HepG2 (cell line): Measurements from ENCODE around the gene SLC7A8. TPM values are rescaled to one million over a fixed set of nuclear protein-coding genes. Genes with fewer than 3 reads are reported as not detected.

Source experiments
- ATAC-seq: fragments of 200-7000 bp; cut with Tn5 transposase; 3 replicates; pipeline ENCODE4 v1.9.1; 2020; ENCODE audit warnings: mild to moderate bottlenecking, moderate library complexity
- BruUV-seq: library from RNA; stranded (reverse); fragments of 400-500 nt; replicated peaks from 2 replicates; lab custom pipeline; 2021; lab: Mats Ljungman, UMichigan
- CTCF ChIA-PET: fragments of 300-600 bp; formaldehyde crosslinking; extraction: SDS; loops from one replicate; lab custom pipeline; 2021; ENCODE audit warnings: low total read pairs, inconsistent platforms, low intra/inter-chr PET ratio; lab: Yijun Ruan, JAX
- POLR2A ChIA-PET: fragments of 350-600 bp; sonication (Branson Sonifier 250); formaldehyde crosslinking; loops from one replicate; lab custom pipeline; 2020; ENCODE audit warnings: antibody characterized with exemption, inconsistent platforms; lab: Yijun Ruan, JAX
- DNase-seq: peaks from one replicate; pipeline ENCODE4 v3.0.0-alpha.2; 2015; ENCODE audit warnings: low spot score
- FAIRE-seq: peaks from 3 replicates; lab custom pipeline; 2011; peaks lifted over from hg19 to GRCh38; lab: Jason Lieb, UNC
- H2AFZ ChIP-seq: one replicate; pipeline ENCODE4 v1.6.1; 2011; ENCODE audit warnings: low read length, inconsistent platforms
- H3K27ac ChIP-seq: fragments of 300-600 bp; 3 replicates; pipeline ENCODE4 v1.8.0; 2011; ENCODE audit warnings: mixed run types, mild to moderate bottlenecking, mixed read lengths, low read length, inconsistent platforms; ENCODE audit not compliant: insufficient read depth; ENCODE audit errors: extremely low read length
- H3K27me3 ChIP-seq, 2 experiments: fragments of 200-600 bp in 1 of 2; 2 replicates in 1 of 2; 3 replicates in 1 of 2; pipeline versions ENCODE4 v1.6.0 to v1.8.0; 2011; ENCODE audit warnings: low read length in 2 of 2, mild to moderate bottlenecking in 2 of 2, moderate library complexity in 2 of 2, inconsistent platforms in 1 of 2; ENCODE audit not compliant: insufficient read depth in 2 of 2, control insufficient read depth in 1 of 2
- H3K36me3 ChIP-seq, 2 experiments: fragments of 200-600 bp in 1 of 2; replicated peaks in 1 of 2; 2 replicates in 1 of 2; 3 replicates in 1 of 2; pipeline versions ENCODE4 v1.5.1 to v1.8.0; 2011; ENCODE audit warnings: low read length in 2 of 2, inconsistent platforms in 1 of 2; ENCODE audit not compliant: insufficient read depth in 2 of 2, control insufficient read depth in 1 of 2
- H3K4me1 ChIP-seq: 2 replicates; pipeline ENCODE4 v1.5.1; 2012; ENCODE audit warnings: low read length, inconsistent platforms; ENCODE audit not compliant: insufficient read depth
- H3K4me2 ChIP-seq: 2 replicates; pipeline ENCODE4 v1.6.0; 2011; ENCODE audit warnings: low read depth, low read length, inconsistent platforms
- H3K4me3 ChIP-seq, 3 experiments: fragments of 200-600 bp in 1 of 3; sonication (generic), shearing (Covaris generic) in 1 of 3; replicated peaks in 1 of 3; 2 replicates each; pipeline ENCODE4 v1.5.1; 2011 to 2016; ENCODE audit warnings: low read length in 3 of 3, inconsistent platforms in 2 of 3, low read depth in 2 of 3, mild to moderate bottlenecking in 2 of 3, control low read depth in 1 of 3, mixed read lengths in 1 of 3; ENCODE audit not compliant: insufficient read depth in 1 of 3
- H3K79me2 ChIP-seq: one replicate; pipeline ENCODE4 v1.6.1; 2011; ENCODE audit warnings: low read length, inconsistent platforms; ENCODE audit not compliant: insufficient read depth
- H3K9ac ChIP-seq: 2 replicates; pipeline ENCODE4 v1.6.0; 2011; ENCODE audit warnings: mild to moderate bottlenecking, low read depth, low read length, inconsistent platforms; ENCODE audit not compliant: insufficient read depth
- H3K9me3 ChIP-seq: 2 replicates; pipeline ENCODE4 v1.5.1; 2012; ENCODE audit warnings: mild to moderate bottlenecking, low read length
- H4K20me1 ChIP-seq: 2 replicates; pipeline ENCODE4 v1.6.0; 2011; ENCODE audit warnings: inconsistent platforms, mild to moderate bottlenecking, low read length, moderate library complexity; ENCODE audit not compliant: insufficient read depth
- AHR ChIP-seq: IDR thresholded peaks from 2 replicates; pipeline ENCODE4 v1.6.1; 2018; ENCODE audit warnings: missing genetic modification reagents, missing compliant biosample characterization
- IRF1 ChIP-seq: sonication (generic); formaldehyde crosslinking; IDR thresholded peaks from 2 replicates; pipeline ENCODE4 v1.4.0; 2020; ENCODE audit warnings: low read depth, mild to moderate bottlenecking, missing genetic modification reagents
- MAFF ChIP-seq: IDR thresholded peaks from 2 replicates; pipeline ENCODE4 v1.6.1; 2011; ENCODE audit warnings: low read depth, low read length, improper control_type of control experiment
- SMAD1 ChIP-seq: sonication (generic); formaldehyde crosslinking; IDR thresholded peaks from 2 replicates; pipeline ENCODE4 v1.4.0; 2020; ENCODE audit warnings: missing genetic modification reagents, low read depth, mild to moderate bottlenecking, borderline replicate concordance
- ZBTB8A ChIP-seq: sonication (generic); formaldehyde crosslinking; IDR thresholded peaks from 2 replicates; pipeline ENCODE4 v1.4.0; 2020; ENCODE audit warnings: mild to moderate bottlenecking, low read depth, missing genetic modification reagents, borderline replicate concordance
- ZFP36 ChIP-seq: fragments of 150-350 bp; IDR thresholded peaks from 2 replicates; pipeline ENCODE4 v1.6.1; 2018; ENCODE audit warnings: borderline replicate concordance, low read length, low read depth; ENCODE audit not compliant: partially characterized antibody
- ZNF124 ChIP-seq: sonication (generic); formaldehyde crosslinking; IDR thresholded peaks from 2 replicates; pipeline ENCODE4 v1.4.0; 2020; ENCODE audit warnings: missing genetic modification reagents
- ZNF513 ChIP-seq: sonication (generic); formaldehyde crosslinking; conservative IDR thresholded peaks from 2 replicates; pipeline ENCODE4 v1.5.0; 2020; ENCODE audit warnings: missing genetic modification reagents
- ZNF572 ChIP-seq: sonication (generic); formaldehyde crosslinking; IDR thresholded peaks from 2 replicates; pipeline ENCODE4 v1.5.1; 2020; ENCODE audit warnings: mild to moderate bottlenecking, missing genetic modification reagents
- ZNF883 ChIP-seq: sonication (generic); formaldehyde crosslinking; IDR thresholded peaks from 2 replicates; pipeline ENCODE4 v1.5.1; 2020; ENCODE audit warnings: mild to moderate bottlenecking, missing genetic modification reagents; ENCODE audit errors: not compliant biosample characterization
- WGBS: methylation state at CpG from one replicate; pipeline ENCODE4 v1.1.6; 2017; ENCODE audit warnings: low lambda C conversion rate; 5-methylcytosine and 5-hydroxymethylcytosine counted together
- in situ Hi-C: cut with HindIII; loops from 2 replicates; pipeline ENCODE4 v1.10.0; 2017; ENCODE audit warnings: low pct_unique_long_range_greater_than_20kb; ENCODE audit not compliant: extremely low pct_ligation_motif_present
- intact Hi-C: fragments of 100-400 bp; cut with micrococcal nuclease; formaldehyde crosslinking; loops from one replicate; pipeline ENCODE4 v1.10.0; 2022; ENCODE audit not compliant: unreplicated experiment
- polyA plus RNA-seq, 8 experiments: library from polyadenylated mRNA; depleted of rRNA in 3 of 8; stranded (reverse) in 7 of 8; unstranded in 1 of 8; fragments of >200 nt; fragmentation: Illumina TruSeq in 4 of 8; extraction: Trizol in 4 of 8; gene quantifications; 2 replicates each; pipeline versions ENCODE4 v1.2.1 to v1.2.3, GENCODE V29; 2011 to 2016; ENCODE audit warnings: low read depth in 4 of 8, missing spikeins in 1 of 8, mixed read lengths in 1 of 8; ENCODE audit not compliant: insufficient read depth in 1 of 8
- total RNA-seq, 5 experiments: library from RNA; depleted of rRNA; stranded (reverse); fragments of >200 nt; fragmentation: Illumina TruSeq; extraction: Trizol; gene quantifications; 2 replicates each; pipeline ENCODE4 v1.2.3, GENCODE V29; 2016; ENCODE audit warnings: low read depth in 1 of 5

The SLC7A8 gene
- total and polyA plus RNA-seq, 2 of the 13 experiments (the other 11 are each of a cell fraction or from before 2014, with no cell fraction given), result 0.25 TPM; not detected in 1

- DNase-seq (no peak), FAIRE-seq (no peak), ATAC-seq (no peak)
- WGBS, result 49% methylated on average over 7 of the region's 7 CpGs
- Histone ChIP-seq H3K79me2 (no peaks in the 10 kb centered on the region), H3K4me3 (no peak overlapping the region), H3K27me3 (peaks cover 0 to 15% of the 10 kb centered on the region in 2 experiments; a peak in 1 of 5 replicates), H3K27ac (no peak overlapping the region), H3K9ac (no peak overlapping the region), H3K9me3 (peaks cover under 1% of the 10 kb centered on the region; the same call in 1 of the 2 replicates), H3K4me1 (no peaks in the 10 kb centered on the region), H4K20me1 (no peaks in the 10 kb centered on the region), H3K36me3 (no peaks in the 10 kb centered on the region), H3K4me2 (no peak overlapping the region), H2AFZ (no peak overlapping the region)
- no peak for TF ChIP-seq ZBTB8A (CRISPR knock-in tag)
- TF ChIP-seq MAFF, result 0 out of 2 replicates have a peak, but pooled peaks have one; percentile 6
- intact Hi-C loops, result no loop called here
- ChIA-PET CTCF (no interaction called here), POLR2A (no interaction called here)
- no TSS peak for BruUV-seq
- in situ Hi-C loops, result no loop called here
Measured at GRCh38 chr14:23209651-23210423, 26.4 kb upstream of the SLC7A8 start.

- in situ Hi-C loops (no loop called here), intact Hi-C loops (no loop called here)
- no peak for FAIRE-seq
- Histone ChIP-seq H3K4me3 (no peak overlapping the region), H3K79me2 (no peaks in the 10 kb centered on the region), H2AFZ (no peak overlapping the region), H3K9me3 (no peaks in the 10 kb centered on the region), H3K4me1 (no peaks in the 10 kb centered on the region), H3K9ac (no peak overlapping the region), H3K36me3 (no peaks in the 10 kb centered on the region), H3K27ac (no peak overlapping the region), H4K20me1 (no peaks in the 10 kb centered on the region), H3K27me3 (peaks cover 0 to 12% of the 10 kb centered on the region in 2 experiments; a peak in 1 of 5 replicates), H3K4me2 (no peak overlapping the region)
- POLR2A ChIA-PET, result no interaction called here
- DNase-seq, result no peak
- no peak for TF ChIP-seq AHR (CRISPR knock-in tag)
- TF ChIP-seq SMAD1 (CRISPR knock-in tag), result no peak
- no peak for TF ChIP-seq IRF1 (CRISPR knock-in tag)
- no peak for TF ChIP-seq ZNF124 (CRISPR knock-in tag)
- TF ChIP-seq ZNF513 (CRISPR knock-in tag), result no peak
- no peak for TF ChIP-seq ZFP36
- no peak for TF ChIP-seq ZNF572 (CRISPR knock-in tag)
- no peak for TF ChIP-seq ZNF883
- CTCF ChIA-PET, result no interaction called here
- BruUV-seq, result no TSS peak
- ATAC-seq, result no peak
Measured at GRCh38 chr14:23208324-23208723, 24.9 kb upstream of the SLC7A8 start.
